SK-N-MC (cell line): Measurements from ENCODE around the gene MC1R.

Source experiments
- EZH2 ChIP-seq: fragments of 200-600 bp; sonication (generic); IDR thresholded peaks from one replicate; pipeline ENCODE4 v1.6.1; 2017; ENCODE audit warnings: antibody characterized with exemption
- POLR2AphosphoS5 ChIP-seq: IDR thresholded peaks from 2 replicates; pipeline ENCODE4 v1.6.1; 2012; ENCODE audit warnings: mild to moderate bottlenecking, low read depth, low read length, borderline replicate concordance

GRCh38 chr16:89871895-89872294, 46.8 kb upstream of the MC1R start:
- no peak for TF ChIP-seq POLR2AphosphoS5
- no peak for TF ChIP-seq EZH2
